Upper lobe of left lung (tissue), 4 donors: ENCODE results near the gene GLRX5.

ENCODE experiments used
- CTCF ChIP-seq, 6 experiments: fragments of 450-650 bp in 4 of 6; fragments of 200-600 bp in 2 of 6; sonication (generic) in 2 of 6; IDR thresholded peaks; one replicate each; pipeline ENCODE4 v1.5.1; 2016 to 2019; ENCODE audit warnings: antibody characterized with exemption in 6 of 6
- POLR2A ChIP-seq, 4 donors: fragments of 450-650 bp; IDR thresholded peaks; one replicate each; pipeline ENCODE4 v1.5.1; 2016 to 2017; ENCODE audit warnings: antibody characterized with exemption in 4 of 4, mild to moderate bottlenecking in 2 of 4

GRCh38 chr14:95561001-95561412, 26.2 kb downstream of the GLRX5 start:
- peak; percentile 82 to 96 (median 92) for TF ChIP-seq CTCF (IDR thresholded peaks at IDR 0.05)
- no peak for TF ChIP-seq POLR2A (IDR thresholded peaks at IDR 0.05)
